Right lobe of liver (tissue), 4 donors: ENCODE data around the gene SPINK1.

Experiments
- POLR2A ChIP-seq: fragments of 450-650 bp; IDR thresholded peaks from one replicate; pipeline ENCODE4 v1.6.1; 2017; ENCODE audit warnings: antibody characterized with exemption, mild to moderate bottlenecking
- TF ChIP-seq, protein P1 (sequence below), 4 donors: fragments of 200-600 bp in 3 of 4; fragments of 450-650 bp in 1 of 4; IDR thresholded peaks; one replicate each; pipeline versions ENCODE4 v1.5.1 to v1.8.0; 2016 to 2022; ENCODE audit warnings: antibody characterized with exemption in 4 of 4, mild to moderate bottlenecking in 2 of 4
- donor health status: DM: no; HTN: no; CAD: no.
- donor health status: DM: no; HTN: no; CAD: no.
- donor health status: DM: no; HTN: yes; CAD: no.

DNA sequence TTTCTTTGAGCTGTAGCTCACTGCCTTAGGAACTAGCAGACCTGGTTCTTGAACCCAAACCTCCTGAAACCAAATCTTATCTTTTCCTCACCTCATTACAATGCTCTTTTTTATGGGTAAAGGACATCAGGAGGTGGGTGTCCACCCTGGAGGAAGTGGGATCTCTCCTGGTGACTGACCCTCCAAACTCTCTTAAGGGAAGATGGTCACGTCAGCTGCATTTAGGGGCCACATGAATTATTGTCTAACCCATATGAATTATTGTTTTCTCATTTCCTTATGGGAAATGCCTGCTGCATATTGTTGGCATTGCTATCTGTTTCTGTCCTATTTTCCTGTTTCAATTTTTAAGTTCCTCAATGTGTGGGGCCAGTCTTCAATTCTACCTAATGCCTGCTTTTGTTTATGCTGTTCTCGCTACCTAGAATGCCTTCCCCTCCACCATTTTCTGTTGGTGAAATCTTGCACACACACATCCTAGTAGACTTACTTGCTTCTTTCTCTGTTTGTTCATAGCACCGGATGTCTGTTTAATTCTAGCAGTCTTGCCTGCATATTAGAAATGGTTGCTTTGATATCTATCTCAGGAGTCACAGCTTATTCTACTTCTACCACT is 22.0 kb upstream of the SPINK1 start:
- TF ChIP-seq, protein P1, sequence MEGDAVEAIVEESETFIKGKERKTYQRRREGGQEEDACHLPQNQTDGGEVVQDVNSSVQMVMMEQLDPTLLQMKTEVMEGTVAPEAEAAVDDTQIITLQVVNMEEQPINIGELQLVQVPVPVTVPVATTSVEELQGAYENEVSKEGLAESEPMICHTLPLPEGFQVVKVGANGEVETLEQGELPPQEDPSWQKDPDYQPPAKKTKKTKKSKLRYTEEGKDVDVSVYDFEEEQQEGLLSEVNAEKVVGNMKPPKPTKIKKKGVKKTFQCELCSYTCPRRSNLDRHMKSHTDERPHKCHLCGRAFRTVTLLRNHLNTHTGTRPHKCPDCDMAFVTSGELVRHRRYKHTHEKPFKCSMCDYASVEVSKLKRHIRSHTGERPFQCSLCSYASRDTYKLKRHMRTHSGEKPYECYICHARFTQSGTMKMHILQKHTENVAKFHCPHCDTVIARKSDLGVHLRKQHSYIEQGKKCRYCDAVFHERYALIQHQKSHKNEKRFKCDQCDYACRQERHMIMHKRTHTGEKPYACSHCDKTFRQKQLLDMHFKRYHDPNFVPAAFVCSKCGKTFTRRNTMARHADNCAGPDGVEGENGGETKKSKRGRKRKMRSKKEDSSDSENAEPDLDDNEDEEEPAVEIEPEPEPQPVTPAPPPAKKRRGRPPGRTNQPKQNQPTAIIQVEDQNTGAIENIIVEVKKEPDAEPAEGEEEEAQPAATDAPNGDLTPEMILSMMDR (IDR thresholded peaks at IDR 0.05), result no peak
- no peak for TF ChIP-seq POLR2A
